ENCODE results near the gene RHOXF2.
A peak's percentile ranks its signal among the peaks of the same experiment; 100 is the strongest.

RHOXF2 gene

DNA sequence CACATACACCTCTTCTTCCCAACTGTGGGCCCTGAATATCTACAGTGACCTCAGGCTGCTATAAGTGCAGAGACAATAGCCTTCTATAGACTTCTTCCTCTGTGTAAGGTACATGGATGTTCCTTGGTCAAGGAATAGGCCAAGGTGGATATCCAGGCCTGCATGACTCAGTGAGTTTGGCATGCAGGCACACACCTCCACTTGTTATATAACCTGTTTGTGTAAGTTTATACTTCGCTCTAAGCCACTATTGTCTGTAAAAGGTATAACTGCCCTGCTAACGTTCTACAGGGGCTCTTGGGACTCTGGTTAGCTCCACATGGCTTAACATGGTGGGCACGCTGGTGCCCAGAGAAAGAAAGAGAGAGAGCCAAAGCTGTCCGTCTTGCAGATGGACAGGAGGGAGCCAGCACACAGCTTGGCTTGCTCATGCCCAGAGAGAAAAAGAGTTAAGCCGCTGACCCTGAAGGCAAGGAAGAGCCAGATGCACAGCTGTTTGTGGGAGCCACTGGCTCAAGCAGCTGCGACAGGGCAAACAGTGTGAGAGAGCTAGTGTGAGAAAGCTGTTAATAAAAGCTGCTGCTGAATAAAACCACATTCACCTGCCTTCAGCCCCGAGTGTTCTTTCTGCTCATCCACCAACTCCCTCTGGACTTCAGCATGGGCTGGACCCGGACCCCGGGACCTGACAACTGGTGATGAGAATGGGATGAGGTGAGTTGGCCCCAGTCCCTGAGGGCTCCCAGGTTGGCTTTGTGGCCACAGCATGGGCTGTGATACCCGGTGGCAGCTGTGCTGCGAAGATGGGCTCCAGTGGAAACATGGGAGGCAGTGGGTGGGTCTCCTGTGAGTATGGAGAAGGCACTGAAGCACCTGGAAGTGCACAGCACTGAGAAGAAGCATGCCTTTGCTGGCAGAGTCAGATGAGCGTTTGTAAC lies 47.7 kb downstream of the RHOXF2 start:
- no peak for DNase-seq

DNA sequence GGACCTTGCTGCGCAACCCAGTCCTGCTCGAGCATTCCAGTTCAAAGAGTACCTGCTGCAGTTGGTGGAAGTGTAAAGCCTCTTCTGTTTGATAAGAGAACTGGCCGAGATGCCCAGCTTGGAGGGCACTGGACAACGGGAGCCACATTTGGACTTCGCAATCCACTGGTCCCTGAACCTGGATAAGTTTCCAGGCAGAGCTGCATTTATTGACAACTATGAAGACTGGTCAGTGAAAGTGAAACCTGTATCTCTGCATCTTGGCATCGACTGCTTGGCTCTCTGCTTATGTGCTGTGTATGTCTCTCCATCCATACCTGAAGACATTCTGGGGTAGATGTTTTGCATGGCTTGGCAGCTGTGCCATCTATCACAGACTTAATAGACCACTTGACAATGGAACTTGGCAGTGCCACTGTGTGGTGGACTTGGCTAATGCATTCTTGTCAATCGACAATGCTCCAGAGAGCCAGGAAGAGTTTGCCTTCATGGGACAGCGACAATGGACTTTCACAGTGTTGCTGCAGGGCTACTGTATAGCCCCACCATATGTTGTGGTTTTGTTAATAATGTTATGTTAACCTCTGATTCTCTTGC lies 48.7 kb downstream of the RHOXF2 start:
- no peak for DNase-seq

- DNase-seq, result peak; percentile 59
These were observed 55.2 kb downstream of the RHOXF2 start for GRCh38 chrX:120213438-120214265.
